Panc1 (cell line): ENCODE results near the gene CDK2AP2.

ENCODE experiments used
- SIN3A ChIP-seq: IDR thresholded peaks from 2 replicates; pipeline ENCODE4 v1.6.1; 2012; ENCODE audit warnings: low read depth, mild to moderate bottlenecking, low read length, moderate library complexity, borderline replicate concordance; ENCODE audit not compliant: insufficient read depth
- TF ChIP-seq, protein P1 (sequence below), 2 experiments: IDR thresholded peaks; 2 replicates each; pipeline ENCODE4 v1.6.1; 2011 to 2012; ENCODE audit warnings: low read depth in 2 of 2, control low read depth in 1 of 2, low read length in 1 of 2, mild to moderate bottlenecking in 1 of 2, moderate library complexity in 1 of 2; ENCODE audit not compliant: insufficient read depth in 1 of 2
- TF ChIP-seq, protein P2 (sequence below): fragments of 450-650 bp; IDR thresholded peaks from 2 replicates; pipeline ENCODE4 v1.5.1; 2017; ENCODE audit warnings: mild to moderate bottlenecking

DNA sequence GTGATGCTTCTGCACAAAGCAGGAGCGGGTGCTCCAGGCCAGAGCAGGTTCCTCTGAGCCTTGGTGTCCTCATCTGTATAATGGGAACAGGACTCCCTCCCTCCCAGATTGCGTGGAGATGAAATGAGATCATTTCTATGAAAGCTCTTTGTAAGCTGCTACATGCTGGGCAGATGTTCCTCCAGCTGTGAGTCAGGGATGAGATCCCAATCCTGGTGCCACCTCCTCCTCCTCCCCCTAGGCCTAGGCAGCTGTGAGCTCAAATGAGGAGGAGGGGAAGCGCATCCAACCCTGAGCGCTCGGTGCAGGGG, 22.3 kb upstream of the CDK2AP2 start:
- TF ChIP-seq, protein P1, sequence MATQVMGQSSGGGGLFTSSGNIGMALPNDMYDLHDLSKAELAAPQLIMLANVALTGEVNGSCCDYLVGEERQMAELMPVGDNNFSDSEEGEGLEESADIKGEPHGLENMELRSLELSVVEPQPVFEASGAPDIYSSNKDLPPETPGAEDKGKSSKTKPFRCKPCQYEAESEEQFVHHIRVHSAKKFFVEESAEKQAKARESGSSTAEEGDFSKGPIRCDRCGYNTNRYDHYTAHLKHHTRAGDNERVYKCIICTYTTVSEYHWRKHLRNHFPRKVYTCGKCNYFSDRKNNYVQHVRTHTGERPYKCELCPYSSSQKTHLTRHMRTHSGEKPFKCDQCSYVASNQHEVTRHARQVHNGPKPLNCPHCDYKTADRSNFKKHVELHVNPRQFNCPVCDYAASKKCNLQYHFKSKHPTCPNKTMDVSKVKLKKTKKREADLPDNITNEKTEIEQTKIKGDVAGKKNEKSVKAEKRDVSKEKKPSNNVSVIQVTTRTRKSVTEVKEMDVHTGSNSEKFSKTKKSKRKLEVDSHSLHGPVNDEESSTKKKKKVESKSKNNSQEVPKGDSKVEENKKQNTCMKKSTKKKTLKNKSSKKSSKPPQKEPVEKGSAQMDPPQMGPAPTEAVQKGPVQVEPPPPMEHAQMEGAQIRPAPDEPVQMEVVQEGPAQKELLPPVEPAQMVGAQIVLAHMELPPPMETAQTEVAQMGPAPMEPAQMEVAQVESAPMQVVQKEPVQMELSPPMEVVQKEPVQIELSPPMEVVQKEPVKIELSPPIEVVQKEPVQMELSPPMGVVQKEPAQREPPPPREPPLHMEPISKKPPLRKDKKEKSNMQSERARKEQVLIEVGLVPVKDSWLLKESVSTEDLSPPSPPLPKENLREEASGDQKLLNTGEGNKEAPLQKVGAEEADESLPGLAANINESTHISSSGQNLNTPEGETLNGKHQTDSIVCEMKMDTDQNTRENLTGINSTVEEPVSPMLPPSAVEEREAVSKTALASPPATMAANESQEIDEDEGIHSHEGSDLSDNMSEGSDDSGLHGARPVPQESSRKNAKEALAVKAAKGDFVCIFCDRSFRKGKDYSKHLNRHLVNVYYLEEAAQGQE (IDR thresholded peaks at IDR 0.05; ENCODE audit: insufficient read depth in 1 of 2, low read depth in 2 of 2, low read length in 1 of 2) = no peak
- TF ChIP-seq, protein P2, sequence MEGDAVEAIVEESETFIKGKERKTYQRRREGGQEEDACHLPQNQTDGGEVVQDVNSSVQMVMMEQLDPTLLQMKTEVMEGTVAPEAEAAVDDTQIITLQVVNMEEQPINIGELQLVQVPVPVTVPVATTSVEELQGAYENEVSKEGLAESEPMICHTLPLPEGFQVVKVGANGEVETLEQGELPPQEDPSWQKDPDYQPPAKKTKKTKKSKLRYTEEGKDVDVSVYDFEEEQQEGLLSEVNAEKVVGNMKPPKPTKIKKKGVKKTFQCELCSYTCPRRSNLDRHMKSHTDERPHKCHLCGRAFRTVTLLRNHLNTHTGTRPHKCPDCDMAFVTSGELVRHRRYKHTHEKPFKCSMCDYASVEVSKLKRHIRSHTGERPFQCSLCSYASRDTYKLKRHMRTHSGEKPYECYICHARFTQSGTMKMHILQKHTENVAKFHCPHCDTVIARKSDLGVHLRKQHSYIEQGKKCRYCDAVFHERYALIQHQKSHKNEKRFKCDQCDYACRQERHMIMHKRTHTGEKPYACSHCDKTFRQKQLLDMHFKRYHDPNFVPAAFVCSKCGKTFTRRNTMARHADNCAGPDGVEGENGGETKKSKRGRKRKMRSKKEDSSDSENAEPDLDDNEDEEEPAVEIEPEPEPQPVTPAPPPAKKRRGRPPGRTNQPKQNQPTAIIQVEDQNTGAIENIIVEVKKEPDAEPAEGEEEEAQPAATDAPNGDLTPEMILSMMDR = no peak
- no peak for TF ChIP-seq SIN3A
